ENCODE measurements around the gene ZMIZ1.

DNA sequence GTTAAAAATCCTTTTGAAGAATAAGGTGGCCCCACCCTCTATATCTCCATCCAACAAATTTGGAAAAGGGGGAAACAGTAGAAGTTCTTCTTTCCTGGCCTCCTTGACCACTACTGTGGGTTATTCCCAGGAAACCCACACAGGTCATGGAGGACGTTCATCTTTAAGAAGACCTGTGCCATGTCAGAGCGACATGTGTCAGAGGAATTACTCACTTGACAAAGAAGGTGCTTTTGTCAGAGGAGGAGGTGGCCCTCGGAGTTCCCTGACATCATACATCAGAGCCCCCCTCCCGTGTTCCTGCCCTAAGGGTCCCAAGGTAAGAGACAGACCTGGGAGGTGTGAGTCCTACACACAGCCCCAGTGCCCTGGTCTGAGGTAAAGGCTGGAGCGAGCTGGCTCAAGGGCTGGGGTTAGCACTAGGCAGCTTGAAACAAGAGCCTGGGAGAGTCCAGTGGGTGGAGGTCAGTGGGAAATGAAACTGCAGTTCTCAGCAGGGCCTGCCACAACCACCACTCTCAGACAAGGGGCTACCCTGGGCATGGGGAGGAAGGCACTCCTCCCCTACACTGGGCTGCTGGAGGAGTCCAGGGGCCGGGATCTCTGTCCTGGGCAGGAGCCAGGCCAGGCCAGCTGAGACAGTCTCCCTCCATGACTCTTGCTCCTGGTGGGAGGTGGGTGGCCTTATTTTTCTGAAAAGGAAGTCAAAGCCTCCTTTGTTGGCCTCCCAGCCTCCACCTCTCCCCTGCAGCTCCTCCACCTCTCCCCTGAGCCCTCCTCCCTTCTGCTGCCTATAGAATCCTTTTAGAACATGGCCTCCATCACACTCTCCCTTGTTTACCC, 21.8 kb upstream of the ZMIZ1 start:
- TF ChIP-seq, protein P1, sequence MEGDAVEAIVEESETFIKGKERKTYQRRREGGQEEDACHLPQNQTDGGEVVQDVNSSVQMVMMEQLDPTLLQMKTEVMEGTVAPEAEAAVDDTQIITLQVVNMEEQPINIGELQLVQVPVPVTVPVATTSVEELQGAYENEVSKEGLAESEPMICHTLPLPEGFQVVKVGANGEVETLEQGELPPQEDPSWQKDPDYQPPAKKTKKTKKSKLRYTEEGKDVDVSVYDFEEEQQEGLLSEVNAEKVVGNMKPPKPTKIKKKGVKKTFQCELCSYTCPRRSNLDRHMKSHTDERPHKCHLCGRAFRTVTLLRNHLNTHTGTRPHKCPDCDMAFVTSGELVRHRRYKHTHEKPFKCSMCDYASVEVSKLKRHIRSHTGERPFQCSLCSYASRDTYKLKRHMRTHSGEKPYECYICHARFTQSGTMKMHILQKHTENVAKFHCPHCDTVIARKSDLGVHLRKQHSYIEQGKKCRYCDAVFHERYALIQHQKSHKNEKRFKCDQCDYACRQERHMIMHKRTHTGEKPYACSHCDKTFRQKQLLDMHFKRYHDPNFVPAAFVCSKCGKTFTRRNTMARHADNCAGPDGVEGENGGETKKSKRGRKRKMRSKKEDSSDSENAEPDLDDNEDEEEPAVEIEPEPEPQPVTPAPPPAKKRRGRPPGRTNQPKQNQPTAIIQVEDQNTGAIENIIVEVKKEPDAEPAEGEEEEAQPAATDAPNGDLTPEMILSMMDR (IDR thresholded peaks at IDR 0.05; ENCODE audit: low read depth, low read length): no peak
- no peak for TF ChIP-seq POLR2A (IDR thresholded peaks at IDR 0.05; ENCODE audit: extremely low read depth, insufficient read length)

All from NB4 (cell line).